ENCODE results near the gene CCDC149. TPM values are rescaled to one million over a fixed set of nuclear protein-coding genes. Genes with fewer than 3 reads are reported as not detected.

CCDC149 gene
- total and polyA plus RNA-seq, 9 of the 15 experiments (the other 6 are each of a cell fraction or from before 2014, with no cell fraction given) = 0.04 to 0.18 TPM; not detected in 7

DNA sequence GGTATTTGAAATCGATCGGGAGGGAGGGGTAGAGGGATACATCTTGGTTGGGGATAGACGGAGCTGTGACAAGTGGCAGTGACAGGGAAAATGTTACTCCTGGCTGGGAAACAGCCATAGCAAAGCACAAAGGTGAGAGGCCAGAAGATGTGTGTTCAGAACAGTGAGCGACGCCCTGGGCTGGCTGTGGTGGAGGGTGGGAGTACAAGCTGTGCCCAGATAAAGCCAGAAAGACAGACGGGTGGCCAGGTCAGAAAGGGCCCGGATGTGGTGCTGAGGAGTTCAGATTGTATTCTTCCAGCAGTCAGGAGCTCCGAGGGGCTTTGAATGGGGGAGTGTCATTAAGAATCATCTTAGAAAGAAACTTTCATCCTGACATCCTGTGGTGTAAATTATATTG, 27.9 kb downstream of the CCDC149 start:
- H3K4me3 ChIP-seq = no peak overlapping the region
- intact Hi-C loops (cut with micrococcal nuclease) = no loop called here
- H3K9ac ChIP-seq (ENCODE audit: insufficient read depth in 1 of 2, low read depth in 2 of 2, low read length in 2 of 2) = no peak overlapping the region
- no peak overlapping the region for H2AFZ ChIP-seq (ENCODE audit: low read depth, low read length)
- no peaks in the 10 kb centered on the region for H3K79me2 ChIP-seq (ENCODE audit: control insufficient read depth, insufficient read depth, low read length)
- no peak overlapping the region for H3K4me2 ChIP-seq (ENCODE audit: insufficient read depth, low read length)
- H3K9me3 ChIP-seq (replicated peaks; ENCODE audit: control insufficient read depth, insufficient read depth, low read depth, low read length) = no peaks in the 10 kb centered on the region
- no peaks in the 10 kb centered on the region for H3K9me1 ChIP-seq (ENCODE audit: control insufficient read depth, insufficient read depth, low read length)
- peak; percentile 31 for TF ChIP-seq CBFA2T3 (IDR thresholded peaks at IDR 0.05)
- TF ChIP-seq, protein P1, sequence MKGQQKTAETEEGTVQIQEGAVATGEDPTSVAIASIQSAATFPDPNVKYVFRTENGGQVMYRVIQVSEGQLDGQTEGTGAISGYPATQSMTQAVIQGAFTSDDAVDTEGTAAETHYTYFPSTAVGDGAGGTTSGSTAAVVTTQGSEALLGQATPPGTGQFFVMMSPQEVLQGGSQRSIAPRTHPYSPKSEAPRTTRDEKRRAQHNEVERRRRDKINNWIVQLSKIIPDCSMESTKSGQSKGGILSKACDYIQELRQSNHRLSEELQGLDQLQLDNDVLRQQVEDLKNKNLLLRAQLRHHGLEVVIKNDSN (CRISPR knock-in tag; IDR thresholded peaks at IDR 0.05) = no peak
- no peak for TF ChIP-seq OTX1 (CRISPR knock-in tag; IDR thresholded peaks at IDR 0.05)
- no peak overlapping the region for H3K27ac ChIP-seq (ENCODE audit: extremely low read depth, low read depth, low read length)
- FAIRE-seq = no peak
- in situ Hi-C loops (cut with MboI) = no loop called here
- under 1% methylated on average over 8 of the region's 8 CpGs for WGBS (ENCODE audit: insufficient coverage, low coverage, missing lambda C conversion rate)
- H3K27me3 ChIP-seq (ENCODE audit: control insufficient read depth in 2 of 2, insufficient read depth in 2 of 2, low read length in 2 of 2) = peaks cover 9 to 13% of the 10 kb centered on the region in 2 experiments
- peak; percentile 83 for ATAC-seq
- no TSS peak for BruUV-seq (replicated peaks)
- POLR2A ChIA-PET = no interaction called here
- no peaks in the 10 kb centered on the region; a peak in 1 of 5 replicates for H3K4me1 ChIP-seq (replicated peaks in 1 of 2; ENCODE audit: control insufficient read depth in 2 of 2, insufficient read depth in 2 of 2, low read length in 2 of 2)
- peak; percentile 8 to 21 (median 16) for DNase-seq (ENCODE audit: extremely low read depth in 1 of 4, low spot score in 3 of 4)
- CTCF ChIA-PET (ENCODE audit: low intra/inter-chr PET ratio) = no interaction called here
- no peaks in the 10 kb centered on the region for H3K36me3 ChIP-seq (ENCODE audit: control insufficient read depth, insufficient read depth, low read length)
- no peaks in the 10 kb centered on the region for H4K20me1 ChIP-seq (replicated peaks; ENCODE audit: control insufficient read depth, insufficient read depth, low read length)

DNA sequence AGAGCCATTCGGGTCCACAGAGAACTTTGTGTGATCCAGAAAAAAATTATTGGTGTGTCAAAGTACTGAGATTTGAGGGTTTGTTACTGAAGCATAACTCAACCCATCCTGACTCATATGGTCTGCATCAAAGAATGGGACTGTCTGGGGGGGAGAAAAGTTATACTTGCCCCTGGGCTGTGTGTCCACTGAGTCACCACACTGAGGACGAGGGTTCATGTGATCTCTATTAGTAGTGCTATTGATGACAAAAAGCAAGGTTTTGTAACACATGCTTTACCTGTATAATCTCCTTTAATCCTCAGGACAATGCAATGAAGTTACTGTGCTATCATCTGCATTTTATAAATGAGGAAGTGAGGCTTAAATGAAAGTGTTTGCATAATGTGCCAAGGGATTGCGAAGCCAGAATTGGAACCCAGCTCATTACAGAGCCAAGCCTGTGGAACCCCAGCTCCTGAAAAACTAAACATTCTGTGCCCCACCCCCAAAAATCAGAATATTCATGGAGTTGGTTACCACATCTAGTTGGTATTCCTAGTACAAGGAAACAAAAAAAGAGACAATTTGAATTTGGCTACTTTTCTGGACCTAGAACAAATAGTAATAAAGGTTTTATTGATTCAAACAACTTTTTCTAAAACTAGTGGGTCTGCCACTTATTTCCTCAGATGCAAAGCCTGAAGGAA, 31.2 kb downstream of the CCDC149 start:
- WGBS (ENCODE audit: insufficient coverage, low coverage, missing lambda C conversion rate) = 0% methylated on average over 3 of the region's 3 CpGs
- Histone ChIP-seq H3K4me2 (ENCODE audit: insufficient read depth, low read length) (no peak overlapping the region), H3K79me2 (ENCODE audit: control insufficient read depth, insufficient read depth, low read length) (no peaks in the 10 kb centered on the region), H4K20me1 (replicated peaks; ENCODE audit: control insufficient read depth, insufficient read depth, low read length) (no peaks in the 10 kb centered on the region), H3K9ac (ENCODE audit: insufficient read depth in 1 of 2, low read depth in 2 of 2, low read length in 2 of 2) (no peak overlapping the region), H3K9me1 (ENCODE audit: control insufficient read depth, insufficient read depth, low read length) (no peaks in the 10 kb centered on the region), H3K4me1 (replicated peaks in 1 of 2; ENCODE audit: control insufficient read depth in 2 of 2, insufficient read depth in 2 of 2, low read length in 2 of 2) (no peaks in the 10 kb centered on the region; a peak in 1 of 5 replicates), H3K27me3 (ENCODE audit: control insufficient read depth in 2 of 2, insufficient read depth in 2 of 2, low read length in 2 of 2) (peaks cover 12 to 22% of the 10 kb centered on the region in 2 experiments), H3K4me3 (no peak overlapping the region), H2AFZ (ENCODE audit: low read depth, low read length) (no peak overlapping the region), H3K27ac (ENCODE audit: extremely low read depth, low read depth, low read length) (no peak overlapping the region), H3K9me3 (replicated peaks; ENCODE audit: control insufficient read depth, insufficient read depth, low read depth, low read length) (no peaks in the 10 kb centered on the region), H3K36me3 (ENCODE audit: control insufficient read depth, insufficient read depth, low read length) (no peaks in the 10 kb centered on the region)
- DNase-seq (ENCODE audit: extremely low read depth in 1 of 4, low spot score in 3 of 4) (no peak), FAIRE-seq (no peak), ATAC-seq (no peak)
- ChIA-PET CTCF (ENCODE audit: low intra/inter-chr PET ratio) (no interaction called here), POLR2A (interaction anchor here (0.6 kb wide), 1 partner anchor 161 kb away, joined by 4 read pairs; no protein-coding TSS in a partner anchor)
- intact Hi-C loops (cut with micrococcal nuclease) = no loop called here
- in situ Hi-C loops (cut with MboI) = no loop called here
- no TSS peak for BruUV-seq (replicated peaks)
- peak; percentile 53; the same call in 1 of the 2 replicates for TF ChIP-seq SPI1 (IDR thresholded peaks at IDR 0.05; ENCODE audit: borderline replicate concordance, low read depth, low read length)
- TF ChIP-seq NONO (IDR thresholded peaks at IDR 0.05; ENCODE audit: low read depth in 2 of 2, low read length in 1 of 2) = no peak
